ENCODE measurements around the gene LIN28B.

GRCh38 chr6:105091140-105091829 lies 134.4 kb downstream of the LIN28B start:
- TF ChIP-seq EZH2 (IDR thresholded peaks at IDR 0.05; ENCODE audit: low read depth, unreplicated experiment) (no peak), CTCF (conservative IDR thresholded peaks at IDR 0.05; ENCODE audit: low read depth in 2 of 2) (no peak), ZNF331 (CRISPR knock-in tag; IDR thresholded peaks at IDR 0.05; ENCODE audit: low read depth) (no peak), CREB1 (CRISPR knock-in tag; IDR thresholded peaks at IDR 0.05; ENCODE audit: low read depth) (no peak), REST (IDR thresholded peaks at IDR 0.05; ENCODE audit: unreplicated experiment) (no peak), ZNF462 (CRISPR knock-in tag; IDR thresholded peaks at IDR 0.05) (no peak), EZH2phosphoT487 (IDR thresholded peaks at IDR 0.05; ENCODE audit: unreplicated experiment) (no peak), POLR2AphosphoS5 (IDR thresholded peaks at IDR 0.05; ENCODE audit: low read depth) (no peak), NANOG (IDR thresholded peaks at IDR 0.05; ENCODE audit: borderline replicate concordance) (no peak), JUNB (IDR thresholded peaks at IDR 0.05; ENCODE audit: unreplicated experiment) (no peak), ZNF114 (CRISPR knock-in tag; IDR thresholded peaks at IDR 0.05) (no peak), ETS1 (IDR thresholded peaks at IDR 0.05) (no peak)
